Effector memory CD8-positive, alpha-beta T cell (primary cell): ENCODE results near the gene NF1.
"Not testable (repeated sequence)": the region's sequence is repeated elsewhere in the genome, so short reads cannot be mapped to it uniquely, and the experiment has no call there.

Experiments used
- ATAC-seq: fragments of 150-1000 bp; cut with Tn5 transposase; replicated peaks from 2 replicates; pipeline ENCODE4 v1.10.0; 2021; ENCODE audit warnings: mild to moderate bottlenecking, moderate library complexity
- DNase-seq, 3 experiments: peaks; one replicate each; pipeline ENCODE4 v3.0.0; 2021
- H3K27ac Mint-ChIP-seq, 2 donors: one replicate each; pipeline ENCODE4 v1.8.0; 2022; ENCODE audit warnings: mild to moderate bottlenecking in 2 of 2, mixed read lengths in 2 of 2, moderate library complexity in 2 of 2
- H3K27me3 Mint-ChIP-seq, 2 donors: one replicate each; pipeline ENCODE4 v1.8.0; 2022; ENCODE audit warnings: mixed read lengths in 2 of 2
- H3K36me3 Mint-ChIP-seq: one replicate; pipeline ENCODE4 v1.8.0; 2022; ENCODE audit warnings: mild to moderate bottlenecking, moderate library complexity, mixed read lengths; ENCODE audit not compliant: insufficient read depth
- H3K4me1 Mint-ChIP-seq, 2 donors: one replicate each; pipeline ENCODE4 v1.8.0; 2022; ENCODE audit warnings: low read depth in 2 of 2, mixed read lengths in 2 of 2
- H3K4me3 Mint-ChIP-seq, 2 donors: one replicate each; pipeline ENCODE4 v1.8.0; 2022; ENCODE audit warnings: mild to moderate bottlenecking in 2 of 2, mixed read lengths in 2 of 2, moderate library complexity in 2 of 2
- H3K9me3 Mint-ChIP-seq, 2 donors: one replicate each; pipeline ENCODE4 v1.8.0; 2022; ENCODE audit warnings: mixed read lengths in 2 of 2

Gene NF1

DNA sequence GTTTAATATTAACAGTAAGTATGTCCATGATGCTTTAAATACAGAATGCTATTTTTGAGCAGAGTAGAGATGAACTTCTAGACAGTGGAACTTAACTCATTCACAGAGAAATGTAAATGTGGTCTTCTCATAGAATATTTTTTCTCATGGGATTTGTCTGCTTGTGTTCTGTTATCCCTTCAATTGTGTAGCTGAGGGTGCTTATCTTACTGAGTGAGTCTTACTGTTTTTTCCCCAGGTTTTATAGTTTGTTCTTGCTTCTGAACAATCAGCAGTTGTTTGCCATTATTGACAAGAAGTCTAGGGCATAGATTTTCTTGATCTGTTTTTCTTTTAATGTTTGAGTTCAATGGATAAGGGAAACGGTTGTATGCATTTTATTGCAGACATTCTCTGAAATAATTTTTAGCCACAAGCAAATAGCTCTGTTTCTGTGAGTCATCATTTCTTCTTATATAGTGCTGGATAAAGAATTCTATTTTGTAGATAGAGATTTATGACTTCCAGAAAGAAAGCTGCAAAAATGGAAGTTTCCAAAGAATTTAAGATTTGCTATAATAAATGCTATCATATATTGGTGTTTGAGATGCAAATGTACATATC, 60.5 kb downstream of the NF1 start:
- H3K4me3 Mint-ChIP-seq, result no peak overlapping the region
- H3K4me1 Mint-ChIP-seq, result peaks cover 3 to 8% of the 10 kb centered on the region in 2 donors
- no peak overlapping the region for H3K27ac Mint-ChIP-seq
- DNase-seq (no peak), ATAC-seq (no peak)
- H3K9me3 Mint-ChIP-seq, result peaks cover 0 to 1% of the 10 kb centered on the region in 2 donors
- no peaks in the 10 kb centered on the region for H3K27me3 Mint-ChIP-seq
- no peaks in the 10 kb centered on the region for H3K36me3 Mint-ChIP-seq

DNA sequence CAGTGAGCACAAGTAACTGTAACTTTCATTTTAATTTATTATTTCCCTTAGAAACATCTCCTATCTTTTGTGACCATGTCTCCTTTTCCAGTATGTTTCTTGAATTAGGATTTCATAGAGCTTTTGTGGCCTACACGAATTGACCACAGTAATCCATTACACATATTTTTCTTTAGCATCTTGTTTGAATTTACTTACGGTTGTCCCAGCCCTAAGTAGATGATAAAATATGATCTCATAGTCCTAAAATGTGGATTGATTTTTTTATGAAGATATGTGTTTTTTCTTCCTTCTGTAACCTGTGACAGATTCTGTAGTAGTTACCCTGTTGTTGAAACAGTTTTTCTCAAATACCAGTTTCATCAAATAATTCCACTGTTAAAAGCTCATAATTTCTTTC, 61.5 kb downstream of the NF1 start:
- peaks cover 0 to 1% of the 10 kb centered on the region in 2 donors for H3K9me3 Mint-ChIP-seq
- DNase-seq (no peak), ATAC-seq (no peak)
- peaks cover 4 to 8% of the 10 kb centered on the region in 2 donors for H3K4me1 Mint-ChIP-seq
- H3K4me3 Mint-ChIP-seq, result no peak overlapping the region
- no peaks in the 10 kb centered on the region for H3K27me3 Mint-ChIP-seq
- H3K36me3 Mint-ChIP-seq, result no peaks in the 10 kb centered on the region
- no peak overlapping the region for H3K27ac Mint-ChIP-seq

DNA sequence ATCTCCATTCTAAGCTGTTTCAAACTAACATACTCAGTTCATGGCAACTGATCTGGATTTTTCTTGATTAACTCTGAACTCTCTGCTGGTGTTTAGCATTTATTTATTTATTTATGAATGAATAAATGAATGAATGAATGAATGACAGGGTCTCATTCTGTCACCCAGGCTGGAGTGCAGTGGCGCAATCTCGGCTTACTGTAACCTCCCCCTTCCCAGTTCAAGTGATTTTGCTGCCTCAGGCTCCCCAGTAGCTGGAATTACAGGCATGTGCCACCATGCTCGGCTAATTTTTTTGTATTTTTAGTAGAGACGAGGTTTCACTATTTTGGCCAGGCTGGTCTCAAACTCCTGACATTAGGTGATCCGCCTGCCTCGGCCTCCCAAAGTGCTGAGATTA, 62.1 kb downstream of the NF1 start:
- not testable (repeated sequence) for H3K4me1 Mint-ChIP-seq, ATAC-seq, DNase-seq, H3K36me3 Mint-ChIP-seq, H3K27ac Mint-ChIP-seq, H3K9me3 Mint-ChIP-seq, H3K27me3 Mint-ChIP-seq, H3K4me3 Mint-ChIP-seq

DNA sequence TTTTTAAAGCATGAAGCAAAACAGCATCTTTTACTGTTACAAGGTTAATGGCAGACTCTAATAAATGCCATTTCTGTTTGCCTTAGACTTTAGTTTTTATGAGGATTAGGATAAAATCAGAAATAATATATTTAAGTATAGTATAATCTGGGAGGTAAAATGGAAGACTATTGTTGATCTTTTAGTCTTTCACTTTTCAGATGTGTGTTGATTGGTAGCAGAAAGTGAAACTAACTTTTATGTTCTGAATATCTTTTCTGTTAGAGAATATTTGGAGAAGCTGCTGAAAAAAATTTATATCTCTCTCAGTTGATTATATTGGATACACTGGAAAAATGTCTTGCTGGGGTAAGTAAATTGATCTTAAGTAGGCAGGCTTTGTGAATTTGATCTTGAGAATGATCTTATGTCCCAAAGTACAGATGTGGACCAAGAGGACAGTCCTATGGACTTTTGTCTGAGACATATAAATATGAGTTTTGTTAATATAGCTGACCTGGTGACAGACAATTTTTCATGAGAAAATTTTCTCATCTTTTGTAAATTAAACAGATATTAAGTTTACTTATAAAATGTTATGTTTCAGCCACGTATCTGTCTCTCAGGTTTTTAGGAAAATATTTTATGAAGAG, 64.1 kb downstream of the NF1 start:
- ATAC-seq, result peak; percentile 72
- Mint-ChIP-seq H3K36me3 (no peaks in the 10 kb centered on the region), H3K9me3 (no peaks in the 10 kb centered on the region), H3K4me3 (peak overlapping the region; percentile 60 to 83), H3K27ac (peak overlapping the region; percentile 72 to 94), H3K27me3 (no peaks in the 10 kb centered on the region), H3K4me1 (peaks cover 4 to 8% of the 10 kb centered on the region in 2 donors)
- no peak for DNase-seq

DNA sequence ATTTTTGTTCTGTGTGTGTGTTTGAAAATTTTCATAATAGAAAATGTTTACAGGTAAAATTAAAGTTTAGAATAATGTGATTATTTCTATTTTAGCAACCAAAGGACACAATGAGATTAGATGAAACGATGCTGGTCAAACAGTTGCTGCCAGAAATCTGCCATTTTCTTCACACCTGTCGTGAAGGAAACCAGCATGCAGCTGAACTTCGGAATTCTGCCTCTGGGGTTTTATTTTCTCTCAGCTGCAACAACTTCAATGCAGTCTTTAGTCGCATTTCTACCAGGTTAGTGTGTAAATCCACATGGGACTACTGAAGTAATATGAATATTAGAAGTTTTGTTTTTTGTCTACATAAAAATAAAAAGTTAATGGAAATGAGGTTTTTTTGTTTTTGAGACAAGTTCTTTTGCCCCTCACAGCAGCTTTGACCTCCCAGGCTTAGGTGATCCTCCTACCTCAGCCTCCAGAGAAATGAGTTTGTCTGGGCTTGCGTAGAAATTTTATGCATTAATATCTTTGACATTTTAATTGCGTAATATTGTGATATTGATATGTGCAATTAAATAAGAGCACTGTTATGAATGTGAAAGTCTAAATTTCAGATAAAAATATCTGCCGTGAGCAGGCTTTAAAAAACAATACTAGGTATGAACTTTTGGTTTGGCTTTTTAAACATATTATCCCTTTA, 68.5 kb downstream of the NF1 start:
- ATAC-seq, result no peak
- no peak for DNase-seq
- Mint-ChIP-seq H3K4me1 (peaks cover 4 to 8% of the 10 kb centered on the region in 2 donors), H3K27me3 (no peaks in the 10 kb centered on the region), H3K4me3 (no peak overlapping the region), H3K36me3 (no peaks in the 10 kb centered on the region), H3K9me3 (no peaks in the 10 kb centered on the region), H3K27ac (no peak overlapping the region)

DNA sequence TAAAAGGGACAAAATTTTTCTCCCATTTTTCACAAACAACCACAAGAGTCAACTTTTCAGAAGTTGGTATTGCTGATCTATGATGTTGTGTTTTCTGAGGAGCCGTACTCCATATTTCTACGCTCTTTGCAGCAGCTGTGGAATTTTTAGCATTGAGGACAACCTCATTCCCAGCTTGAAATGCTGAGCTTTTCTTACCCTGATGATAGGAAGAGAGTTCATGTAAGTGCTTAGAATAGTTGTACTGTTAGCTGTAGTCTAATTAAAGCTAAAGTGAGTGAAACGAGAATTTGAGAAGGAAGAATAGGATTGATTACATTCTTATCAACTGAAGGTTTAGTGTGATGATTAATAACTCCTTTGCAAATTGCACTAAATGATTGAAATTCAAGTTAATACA, 72.3 kb downstream of the NF1 start:
- Mint-ChIP-seq H3K36me3 (no peaks in the 10 kb centered on the region), H3K9me3 (no peaks in the 10 kb centered on the region), H3K4me3 (no peak overlapping the region), H3K27ac (no peak overlapping the region), H3K4me1 (no peaks in the 10 kb centered on the region), H3K27me3 (no peaks in the 10 kb centered on the region)
- DNase-seq (no peak), ATAC-seq (no peak)

DNA sequence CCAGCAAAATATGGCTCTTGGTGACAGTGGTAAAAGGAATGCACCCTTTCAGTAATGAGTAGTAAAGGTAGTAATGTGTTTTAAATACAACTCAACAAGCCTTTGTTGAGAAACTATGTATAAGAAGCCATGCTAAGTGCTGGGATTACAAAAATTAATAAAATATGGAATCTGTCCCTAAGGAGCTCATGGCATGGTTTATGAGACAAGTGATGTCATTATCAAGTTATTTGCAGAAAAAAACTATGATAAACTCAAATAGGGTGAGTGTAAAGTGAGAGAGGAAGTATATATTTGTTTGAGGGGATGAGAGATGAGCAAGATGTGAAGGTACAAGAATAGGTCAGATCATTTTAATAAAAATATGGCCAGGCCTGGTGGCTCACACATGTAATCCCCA, 76.9 kb downstream of the NF1 start:
- ATAC-seq (no peak), DNase-seq (no peak)
- Mint-ChIP-seq H3K9me3 (no peaks in the 10 kb centered on the region), H3K27ac (no peak overlapping the region), H3K27me3 (no peaks in the 10 kb centered on the region), H3K36me3 (no peaks in the 10 kb centered on the region), H3K4me3 (no peak overlapping the region), H3K4me1 (no peaks in the 10 kb centered on the region)

DNA sequence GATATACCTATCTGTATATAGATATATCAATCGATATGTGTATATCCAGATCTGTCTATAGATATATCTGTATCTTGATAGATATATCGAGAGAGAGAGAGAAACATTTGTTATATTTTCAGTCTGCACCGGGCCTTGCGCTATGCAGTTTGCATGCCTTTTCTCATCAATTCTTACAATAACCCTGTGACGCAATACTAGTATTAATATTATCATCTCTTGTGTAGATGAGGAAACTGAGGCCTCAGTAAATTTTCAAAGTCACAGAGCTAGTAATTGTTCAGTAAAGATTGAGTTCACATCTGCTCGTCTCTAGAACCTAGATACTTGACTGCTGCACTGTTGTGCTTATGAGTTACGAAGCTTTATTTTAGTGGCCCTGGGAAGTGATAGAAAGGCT, 77.6 kb downstream of the NF1 start:
- H3K4me3 Mint-ChIP-seq, result no peak overlapping the region
- DNase-seq (no peak), ATAC-seq (no peak)
- H3K36me3 Mint-ChIP-seq, result no peaks in the 10 kb centered on the region
- peaks cover 0 to under 1% of the 10 kb centered on the region in 2 donors for H3K4me1 Mint-ChIP-seq
- no peak overlapping the region for H3K27ac Mint-ChIP-seq
- H3K9me3 Mint-ChIP-seq, result no peaks in the 10 kb centered on the region
- H3K27me3 Mint-ChIP-seq, result no peaks in the 10 kb centered on the region

DNA sequence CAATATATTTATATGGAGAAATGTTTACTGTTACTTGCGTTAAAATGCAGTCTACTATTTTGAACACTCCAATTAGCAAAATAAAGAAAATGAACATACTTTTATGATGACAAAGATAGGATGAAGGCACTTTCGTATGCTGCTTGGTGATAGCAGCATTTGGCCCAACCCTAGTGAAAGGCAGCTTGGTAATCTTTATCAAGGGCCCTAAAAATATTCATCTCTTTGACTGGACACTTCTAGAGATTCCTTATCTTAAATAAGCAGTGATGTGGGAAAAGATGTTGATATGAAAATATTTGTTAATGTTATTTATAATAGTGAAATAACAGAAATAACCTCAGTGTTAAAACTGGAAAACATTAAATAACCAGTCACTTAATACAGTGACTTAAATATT, 79.4 kb downstream of the NF1 start:
- no peaks in the 10 kb centered on the region for H3K27me3 Mint-ChIP-seq
- no peak overlapping the region for H3K27ac Mint-ChIP-seq
- no peaks in the 10 kb centered on the region for H3K36me3 Mint-ChIP-seq
- DNase-seq, result no peak
- peaks cover 0 to 4% of the 10 kb centered on the region in 2 donors for H3K4me1 Mint-ChIP-seq
- no peak overlapping the region for H3K4me3 Mint-ChIP-seq
- no peaks in the 10 kb centered on the region for H3K9me3 Mint-ChIP-seq
- no peak for ATAC-seq

DNA sequence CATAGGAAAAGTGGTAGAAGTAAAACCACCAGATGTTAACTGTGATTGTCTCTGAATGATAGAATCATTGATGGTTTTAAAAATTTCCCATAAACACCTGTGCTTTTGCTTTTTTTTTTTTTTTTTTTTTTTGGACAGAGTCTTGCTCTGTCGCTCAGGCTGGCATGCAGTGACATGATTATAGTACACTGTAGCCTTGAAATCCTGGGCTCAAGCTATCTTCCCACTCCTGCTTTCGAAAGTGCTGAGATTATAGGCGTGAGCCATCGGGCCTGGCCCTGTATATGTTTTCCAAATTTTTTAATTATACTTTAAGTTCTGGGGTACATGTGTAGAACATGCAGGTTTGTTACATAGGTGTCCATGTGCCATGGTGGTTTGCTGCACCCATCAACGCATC, 80.5 kb downstream of the NF1 start:
- Mint-ChIP-seq H3K27ac (no peak overlapping the region), H3K4me3 (no peak overlapping the region), H3K9me3 (no peaks in the 10 kb centered on the region), H3K27me3 (no peaks in the 10 kb centered on the region), H3K4me1 (peaks cover 0 to 4% of the 10 kb centered on the region in 2 donors), H3K36me3 (no peaks in the 10 kb centered on the region)
- no peak for ATAC-seq
- no peak for DNase-seq

DNA sequence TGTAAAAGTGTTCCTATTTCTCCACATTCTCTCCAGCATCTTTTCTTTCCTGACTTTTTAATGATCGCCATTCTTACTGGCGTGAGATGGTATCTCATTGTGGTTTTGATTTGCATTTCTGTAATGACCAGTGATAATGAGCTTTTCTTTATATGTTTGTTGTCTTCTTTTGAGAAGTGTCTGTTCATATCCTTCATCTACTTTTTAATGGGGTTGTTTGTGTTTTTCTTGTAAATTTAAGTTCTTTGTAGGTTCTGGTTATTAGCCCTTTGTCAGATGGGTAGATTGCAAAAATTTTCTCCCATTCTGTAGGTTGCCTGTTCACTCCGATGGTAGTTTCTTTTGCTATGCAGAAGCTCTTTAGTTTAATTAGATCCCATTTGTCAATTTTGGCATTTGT, 81.4 kb downstream of the NF1 start:
- H3K9me3 Mint-ChIP-seq, H3K27me3 Mint-ChIP-seq, H3K36me3 Mint-ChIP-seq, ATAC-seq, H3K4me3 Mint-ChIP-seq, H3K4me1 Mint-ChIP-seq, H3K27ac Mint-ChIP-seq, DNase-seq: not testable (repeated sequence)

DNA sequence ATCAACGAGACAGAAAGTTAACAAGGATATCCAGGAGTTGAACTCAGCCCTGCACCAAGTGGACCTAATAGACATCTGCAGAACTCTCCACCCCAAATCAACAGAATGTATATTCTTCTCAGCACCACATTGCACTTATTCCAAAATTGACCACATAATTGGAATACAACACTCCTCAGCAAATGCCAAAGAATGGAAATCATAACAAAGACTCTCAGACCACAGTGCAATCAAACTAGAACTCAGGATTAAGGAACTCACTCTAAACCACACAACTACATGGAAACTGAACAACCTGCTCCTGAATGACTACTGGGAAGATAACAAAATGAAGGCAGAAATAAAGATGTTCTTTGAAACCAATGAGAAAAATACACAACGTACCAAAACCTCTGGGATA, 84.2 kb downstream of the NF1 start:
- not testable (repeated sequence) for H3K27me3 Mint-ChIP-seq, ATAC-seq, H3K4me3 Mint-ChIP-seq, H3K36me3 Mint-ChIP-seq, H3K4me1 Mint-ChIP-seq, H3K9me3 Mint-ChIP-seq, DNase-seq, H3K27ac Mint-ChIP-seq

DNA sequence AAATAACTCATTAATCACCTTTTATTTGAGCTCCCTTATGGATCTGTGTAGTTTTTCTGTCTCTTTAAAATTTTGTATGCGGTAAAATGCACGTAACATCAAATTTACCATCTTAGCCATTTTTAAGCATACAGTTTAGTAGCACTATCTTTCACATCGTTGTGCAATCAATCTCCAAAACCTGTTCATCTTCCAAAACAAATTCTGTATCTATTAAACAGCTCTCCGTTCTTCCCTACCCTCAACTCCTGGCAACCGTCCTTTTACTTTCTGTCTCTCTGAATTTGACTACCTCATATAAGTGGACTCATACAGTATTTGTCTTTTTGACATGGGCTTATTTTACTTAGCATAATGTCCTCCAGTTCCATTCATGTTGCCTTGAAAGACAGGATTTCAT, 100.5 kb downstream of the NF1 start:
- Mint-ChIP-seq H3K4me3 (no peak overlapping the region), H3K4me1 (peaks cover 4 to 8% of the 10 kb centered on the region in 2 donors), H3K27ac (no peak overlapping the region), H3K36me3 (peaks cover 5% of the 10 kb centered on the region), H3K27me3 (no peaks in the 10 kb centered on the region), H3K9me3 (no peaks in the 10 kb centered on the region)
- ATAC-seq (no peak), DNase-seq (no peak)

DNA sequence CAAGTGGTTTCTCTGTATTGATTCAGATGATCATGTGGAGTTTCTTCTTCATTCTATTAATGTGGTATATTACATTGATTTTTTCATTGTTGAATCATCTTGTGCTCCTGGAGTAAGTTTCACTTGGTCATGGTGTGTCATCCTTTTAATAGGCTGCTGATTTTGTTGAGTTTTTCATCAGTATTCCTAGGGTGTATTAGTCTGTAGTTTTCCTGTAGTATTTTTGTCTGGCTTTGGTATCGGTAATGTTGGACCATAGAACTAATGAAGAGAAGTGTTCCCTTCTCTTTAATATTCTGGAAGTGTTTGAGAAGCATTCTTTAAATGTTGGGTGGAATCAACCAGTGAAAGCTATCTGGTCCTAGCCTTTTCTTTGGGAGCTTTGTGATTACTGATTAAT, 103.2 kb downstream of the NF1 start:
- H3K36me3 Mint-ChIP-seq, result no peaks in the 10 kb centered on the region
- ATAC-seq (no peak), DNase-seq (no peak)
- no peak overlapping the region for H3K27ac Mint-ChIP-seq
- H3K9me3 Mint-ChIP-seq, result no peaks in the 10 kb centered on the region
- no peaks in the 10 kb centered on the region for H3K27me3 Mint-ChIP-seq
- H3K4me1 Mint-ChIP-seq, result peaks cover 4 to 8% of the 10 kb centered on the region in 2 donors
- H3K4me3 Mint-ChIP-seq, result no peak overlapping the region
